Suppressor macrophage treated with lipopolysaccharide for 1 hour (primary cell): ENCODE results near the gene SDC4.
"Not testable (repeated sequence)": the region's sequence is repeated elsewhere in the genome, so short reads cannot be mapped to it uniquely, and the experiment has no call there.

Source experiments
- DNase-seq, 3 donors: peaks; one replicate each; pipeline ENCODE4 v3.0.0-alpha.2; 2020 to 2022

Gene SDC4

DNA sequence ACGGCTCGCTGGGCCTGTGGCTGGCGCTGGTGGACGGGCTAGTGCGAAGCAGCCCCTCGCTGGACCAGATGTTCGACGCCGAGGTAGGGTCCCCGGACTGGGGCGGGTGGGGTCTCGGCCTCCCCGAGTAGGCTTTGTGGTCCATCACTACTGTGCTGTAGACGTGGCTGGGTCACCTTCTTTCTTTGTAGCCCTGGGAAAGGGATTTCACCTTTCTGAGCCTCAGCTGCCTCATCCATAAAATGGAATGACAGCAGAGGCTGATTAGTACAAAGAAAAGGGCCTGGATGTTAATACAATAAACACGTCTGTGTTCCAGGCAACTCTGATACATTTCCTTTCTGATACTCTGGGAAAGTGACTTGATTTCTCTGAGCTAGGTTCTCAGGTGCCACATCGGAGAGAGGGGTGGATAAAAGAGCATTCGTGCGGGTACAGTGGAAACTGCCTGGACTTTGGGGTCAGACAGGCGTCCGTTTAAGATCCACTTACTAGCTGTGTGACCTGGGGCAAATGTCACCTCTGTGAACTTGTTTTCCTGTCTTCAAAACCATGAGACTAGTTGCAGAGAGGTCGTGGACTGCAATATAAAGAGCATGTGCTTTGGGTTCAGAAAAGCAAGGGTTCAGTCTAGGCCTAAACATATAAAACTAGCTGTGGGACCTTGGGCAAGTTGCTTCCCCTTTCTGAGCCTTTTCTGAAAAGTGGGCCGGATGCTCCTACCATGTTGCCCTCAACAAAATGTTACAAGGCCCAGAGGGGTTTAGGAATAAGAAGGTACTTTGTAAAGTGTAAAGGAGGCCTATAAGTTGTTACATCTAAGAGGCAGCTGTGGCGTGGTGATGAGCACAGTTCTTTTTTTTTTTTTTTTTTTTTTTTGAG is 15.6 kb upstream of the SDC4 start:
- no peak for DNase-seq

DNA sequence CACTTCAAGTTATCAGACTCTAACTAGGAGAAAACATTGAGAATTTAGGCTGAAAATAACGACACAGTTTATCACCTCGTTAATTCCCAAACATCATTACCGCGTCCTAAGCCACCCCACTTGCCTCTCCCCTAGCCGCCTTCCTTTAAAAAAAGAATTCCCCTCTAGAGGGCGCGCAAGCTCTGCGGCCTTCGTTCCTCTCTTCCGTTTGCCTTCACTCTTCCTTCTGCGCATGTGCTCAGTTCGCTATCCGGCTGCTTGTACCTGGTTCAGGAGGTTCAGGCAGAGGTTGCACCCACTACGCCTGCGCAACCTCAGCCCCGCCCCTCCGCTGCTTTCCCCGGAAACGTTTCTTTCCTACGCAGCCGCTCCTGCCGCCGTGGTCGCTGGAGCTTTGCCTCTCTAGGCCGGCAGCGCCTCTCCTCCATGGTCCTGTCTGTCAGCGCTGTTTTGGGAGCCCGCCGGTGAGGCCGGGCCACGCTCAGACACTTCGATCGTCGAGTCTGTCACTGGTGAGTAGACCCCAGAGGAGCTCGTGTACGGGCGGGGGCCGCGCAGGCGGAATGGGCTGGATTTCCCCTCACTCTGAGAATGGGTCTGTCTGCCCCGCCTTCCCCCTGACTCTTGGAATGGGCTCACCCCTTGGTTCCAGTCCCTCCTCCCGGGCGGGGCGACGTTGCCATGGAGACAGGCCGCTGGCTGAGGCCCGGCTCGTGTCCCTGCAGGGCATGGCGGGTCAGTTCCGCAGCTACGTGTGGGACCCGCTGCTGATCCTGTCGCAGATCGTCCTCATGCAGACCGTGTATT is 14.8 kb upstream of the SDC4 start, which contains the start of gene SYS1:
Gene SYS1 (plus strand): TSS at position 353 of the 807 bp plus-strand sequence. CDS start 376 bp downstream, at position 729.
- peak; percentile 98 for DNase-seq

DNA sequence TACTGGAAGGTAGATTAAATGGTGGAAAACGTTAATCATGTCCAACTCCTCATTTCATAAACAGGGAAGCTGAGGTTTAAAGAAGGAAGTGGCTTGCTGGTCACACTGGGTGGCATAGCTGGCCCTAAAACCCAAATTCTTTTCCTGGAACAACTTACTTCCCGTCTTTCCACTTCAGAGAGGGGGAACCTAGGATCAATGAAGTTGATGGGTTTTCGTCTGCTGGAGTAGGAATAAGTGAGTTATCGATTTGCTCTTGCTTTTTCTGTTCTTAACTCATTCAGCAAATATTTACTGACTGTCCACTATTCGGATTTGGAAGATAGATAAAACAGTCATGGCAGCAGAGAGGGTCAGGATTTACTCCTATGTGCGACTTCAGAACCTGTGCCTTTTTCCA is 13.6 kb upstream of the SDC4 start:
- DNase-seq = peak; percentile 56 to 80 (median 64)

DNA sequence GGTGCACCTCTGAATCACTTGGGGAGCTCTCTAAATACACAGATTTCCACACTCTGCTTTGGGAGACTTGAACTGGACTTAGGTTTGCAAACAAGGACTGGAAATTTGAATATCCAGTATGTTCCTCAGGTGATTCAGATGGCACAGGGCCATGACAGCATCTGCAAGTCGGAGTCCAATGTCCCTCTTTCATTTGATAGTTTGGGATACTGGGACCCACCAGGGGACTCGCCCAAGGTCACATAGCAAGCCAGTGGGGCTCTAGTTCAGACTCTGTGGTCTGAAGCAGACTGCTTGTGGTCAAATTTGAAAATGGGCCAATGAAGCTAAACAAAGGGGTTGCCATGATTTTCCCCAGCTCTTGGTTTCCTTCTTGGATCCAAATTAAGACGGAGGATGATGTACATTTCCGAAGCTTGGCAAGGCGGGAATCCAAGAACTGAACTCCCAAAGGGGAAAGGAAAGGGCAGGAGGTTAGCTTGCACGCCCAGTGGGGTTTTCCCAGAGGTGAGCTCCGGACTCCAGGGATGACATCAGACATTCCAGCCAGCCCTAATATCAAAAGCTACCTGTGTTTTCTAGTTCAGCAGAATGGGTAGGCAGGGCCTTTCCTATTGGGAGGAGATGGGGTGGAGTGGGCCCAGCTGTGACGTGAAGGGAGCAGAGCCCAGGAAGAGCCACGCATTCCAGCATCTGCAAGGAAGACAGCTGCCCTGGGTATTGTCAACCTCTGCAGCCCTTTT is 11.4 kb upstream of the SDC4 start:
- DNase-seq = no peak

DNA sequence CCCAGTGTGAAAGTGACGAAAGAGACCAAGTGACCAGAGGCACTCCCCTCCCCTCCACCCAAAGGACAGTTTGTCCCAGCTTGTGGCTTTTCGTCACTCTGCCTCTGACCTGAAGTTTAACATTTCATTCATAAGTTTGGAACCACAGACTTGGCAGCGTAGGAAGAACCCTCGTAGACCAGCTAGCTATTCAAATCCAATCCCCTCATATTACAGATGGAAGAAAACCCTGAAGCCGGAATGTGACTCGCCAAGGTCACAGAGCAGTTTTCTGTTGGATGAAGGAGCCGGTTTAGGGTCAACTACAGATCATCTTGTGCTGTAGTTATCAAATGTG is 10.8 kb upstream of the SDC4 start:
- DNase-seq = peak in 2 of 3 donors; percentile 39 to 48

DNA sequence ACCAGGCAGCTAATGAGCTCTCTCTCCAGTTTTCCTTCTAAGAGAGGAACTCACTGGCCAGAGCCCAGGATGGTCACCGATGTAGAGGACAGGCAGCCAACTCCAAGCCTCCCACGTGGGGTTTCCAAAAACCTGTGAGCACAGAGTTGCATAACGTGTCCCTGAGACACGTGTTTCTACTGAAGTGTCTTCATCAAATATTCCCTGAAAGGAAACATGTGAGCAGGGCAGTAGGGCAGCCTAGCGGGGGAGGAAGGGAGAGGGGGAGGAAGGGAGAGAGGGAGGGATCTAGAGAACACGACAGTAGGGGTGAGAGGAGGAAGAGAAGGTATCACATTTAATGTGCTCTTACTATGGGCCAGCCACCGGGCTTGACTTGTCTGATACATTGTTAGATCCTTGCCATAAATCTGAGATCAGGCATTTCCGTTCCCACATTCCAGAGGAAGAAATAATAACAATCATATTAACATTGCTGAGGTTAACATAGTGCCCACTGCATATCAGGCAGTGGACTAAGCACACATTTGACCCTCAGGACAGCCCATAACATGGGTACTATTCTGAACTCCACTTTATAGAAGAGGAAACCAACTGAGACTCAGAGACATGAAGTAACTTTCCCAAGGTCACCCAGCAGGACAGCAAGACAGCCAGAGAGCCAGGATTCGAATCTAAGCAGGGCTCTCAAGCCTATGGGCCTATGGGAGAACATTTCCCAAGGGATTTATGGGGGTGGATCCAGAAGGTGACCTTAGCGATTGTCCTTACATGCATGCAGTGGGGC is 10.3 kb upstream of the SDC4 start:
- peak; percentile 93 to 96 (median 95) for DNase-seq

DNA sequence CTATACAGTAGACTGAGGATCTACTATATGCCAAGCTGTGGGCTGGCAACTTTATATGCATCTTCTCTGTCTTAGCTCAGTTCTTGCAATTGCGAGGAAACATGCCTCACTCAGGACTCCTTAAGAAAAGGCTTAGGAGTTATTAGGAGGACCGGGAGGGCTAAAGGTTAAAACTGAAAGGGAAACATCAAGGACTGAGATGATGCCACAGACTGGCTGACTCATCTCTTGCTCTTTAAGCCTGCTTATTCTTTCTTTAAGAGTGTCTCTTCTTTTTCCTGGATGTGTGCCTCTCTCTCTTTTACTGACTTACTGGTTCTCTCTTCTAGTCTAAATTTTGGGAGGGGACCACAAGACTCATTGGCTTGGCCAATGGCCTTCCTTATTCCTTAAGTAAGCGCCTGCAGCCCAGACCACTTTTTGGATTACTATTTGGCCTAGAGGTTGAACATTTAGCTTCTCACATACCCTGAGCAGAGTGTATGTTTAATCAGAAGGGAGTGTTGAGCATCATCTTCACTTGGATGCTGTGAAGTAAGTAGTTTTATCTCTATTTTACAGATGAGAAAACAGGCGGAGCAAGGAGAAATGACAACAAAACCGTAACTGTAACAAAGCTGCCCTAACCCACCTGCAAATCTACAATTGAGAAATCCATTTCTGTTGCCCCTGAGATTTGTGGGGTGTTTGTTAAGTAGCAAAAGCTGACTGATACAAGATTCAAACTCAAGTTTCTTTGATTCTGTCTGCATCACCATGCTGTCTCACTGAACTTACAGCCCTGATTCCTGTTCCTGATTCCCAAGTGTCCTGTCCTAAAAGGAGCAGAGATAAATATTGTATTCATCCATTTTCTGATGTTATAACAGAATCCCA is 7.2 kb upstream of the SDC4 start:
- peak; percentile 79 to 87 (median 82) for DNase-seq

DNA sequence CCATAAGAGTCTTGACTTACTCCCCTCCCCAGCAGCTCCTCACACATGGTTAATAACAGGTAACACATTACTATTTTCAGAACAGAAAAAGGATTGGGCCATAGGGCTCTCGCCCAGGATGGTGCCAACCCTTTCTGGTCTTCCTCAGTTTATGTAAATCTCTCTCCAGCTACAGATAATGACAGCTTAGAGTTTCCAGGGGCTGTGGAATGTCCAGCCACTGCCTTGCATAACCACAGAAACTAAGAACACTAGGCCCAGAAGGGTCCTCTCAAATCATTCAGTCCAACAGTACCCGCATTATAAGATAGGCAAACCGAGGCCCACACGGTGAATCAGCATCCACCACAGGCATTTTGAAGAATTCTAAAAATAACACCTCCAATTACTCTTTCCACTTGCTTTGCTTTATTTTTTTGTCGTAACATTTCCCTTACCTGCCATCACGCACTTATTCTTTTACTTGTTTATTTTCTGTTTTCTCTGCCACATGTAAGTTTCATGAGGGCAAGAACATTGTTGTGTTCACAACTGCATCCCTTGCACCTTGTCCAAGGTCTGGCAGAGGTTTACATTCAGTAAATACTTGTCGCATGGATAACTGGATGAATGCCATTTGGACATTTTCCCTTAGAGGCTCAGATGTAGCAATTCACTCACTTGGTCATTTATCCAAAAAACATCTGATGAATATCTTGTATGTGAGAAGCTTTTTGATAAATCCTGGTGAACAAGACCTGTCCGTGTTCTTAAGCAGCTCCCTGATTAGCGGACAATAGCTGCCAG is 6.4 kb upstream of the SDC4 start:
- DNase-seq = no peak

DNA sequence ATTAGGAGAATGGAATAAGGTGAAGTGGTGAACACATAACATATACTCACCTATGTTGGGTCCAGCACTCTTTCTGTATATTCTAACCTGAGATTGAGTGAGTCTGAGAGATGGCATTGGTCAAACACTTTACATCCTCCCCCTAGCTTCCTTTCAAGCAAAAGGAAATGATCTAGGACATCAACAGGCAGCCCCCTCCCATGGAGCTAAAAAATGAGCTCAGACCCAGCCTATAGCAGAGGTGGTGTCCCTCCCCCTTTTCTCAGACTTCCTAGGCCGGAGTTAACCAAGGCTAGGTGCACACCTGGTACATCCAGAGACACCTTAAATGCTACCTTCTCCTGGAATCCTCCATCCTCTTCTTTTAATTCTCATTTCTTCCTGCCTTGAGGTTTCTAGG is 5.5 kb upstream of the SDC4 start:
- no peak for DNase-seq

DNA sequence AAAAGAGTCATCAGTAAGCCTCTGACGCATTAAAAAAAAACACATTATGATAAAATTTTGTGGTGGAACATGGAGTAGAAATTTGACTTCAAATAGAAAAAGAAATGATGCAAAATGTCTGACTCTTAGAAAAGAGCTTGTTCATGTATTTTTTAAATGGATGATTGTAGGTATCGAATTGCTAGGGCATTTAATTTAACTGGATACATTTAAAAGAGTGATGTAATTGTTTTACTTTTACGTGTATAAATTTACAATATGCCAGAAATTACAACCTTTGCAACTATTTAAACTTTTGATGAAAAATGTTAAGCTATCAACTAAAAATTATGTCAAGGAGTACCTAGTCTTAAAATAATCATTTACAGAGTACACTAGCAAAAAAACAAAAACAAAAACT is 4.5 kb upstream of the SDC4 start:
- no peak for DNase-seq

DNA sequence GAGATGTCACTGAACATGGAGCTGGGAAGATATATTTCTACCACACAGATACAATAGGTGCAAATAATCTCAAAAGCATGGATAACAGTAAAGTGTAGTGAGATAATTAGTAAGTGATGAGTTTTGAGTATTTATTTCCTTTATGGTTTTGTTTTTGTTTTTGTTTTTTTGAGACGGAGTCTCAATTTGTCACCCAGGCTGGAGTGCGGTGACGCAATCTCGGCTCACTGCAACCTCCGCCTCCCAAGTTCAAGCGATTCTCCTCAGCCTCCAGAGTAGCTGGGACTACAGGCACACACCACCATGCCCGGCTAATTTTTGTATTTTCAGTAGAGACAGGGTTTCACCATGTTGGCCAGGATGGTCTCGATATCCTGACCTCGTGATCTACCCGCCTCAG is 2.6 kb upstream of the SDC4 start:
- not testable (repeated sequence) for DNase-seq

DNA sequence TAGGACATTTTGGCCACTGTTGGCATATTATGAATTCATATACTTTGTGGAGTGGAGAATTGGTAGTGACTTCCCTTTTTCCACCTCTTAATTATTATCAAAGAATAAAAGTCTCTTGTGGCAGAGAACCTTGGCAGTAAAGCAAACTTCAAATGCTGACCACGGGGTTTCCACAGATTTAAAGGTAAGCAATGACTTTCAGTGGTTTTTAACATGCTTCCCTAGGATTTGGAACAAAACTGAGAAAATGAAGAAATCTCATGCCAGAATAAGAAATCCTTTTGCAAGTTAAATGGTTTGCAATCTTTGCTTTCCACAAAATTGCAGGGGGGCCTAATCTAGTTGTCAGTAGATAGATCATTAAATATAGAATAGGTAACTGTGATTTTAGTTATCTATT is 2.0 kb upstream of the SDC4 start:
- DNase-seq = no peak

DNA sequence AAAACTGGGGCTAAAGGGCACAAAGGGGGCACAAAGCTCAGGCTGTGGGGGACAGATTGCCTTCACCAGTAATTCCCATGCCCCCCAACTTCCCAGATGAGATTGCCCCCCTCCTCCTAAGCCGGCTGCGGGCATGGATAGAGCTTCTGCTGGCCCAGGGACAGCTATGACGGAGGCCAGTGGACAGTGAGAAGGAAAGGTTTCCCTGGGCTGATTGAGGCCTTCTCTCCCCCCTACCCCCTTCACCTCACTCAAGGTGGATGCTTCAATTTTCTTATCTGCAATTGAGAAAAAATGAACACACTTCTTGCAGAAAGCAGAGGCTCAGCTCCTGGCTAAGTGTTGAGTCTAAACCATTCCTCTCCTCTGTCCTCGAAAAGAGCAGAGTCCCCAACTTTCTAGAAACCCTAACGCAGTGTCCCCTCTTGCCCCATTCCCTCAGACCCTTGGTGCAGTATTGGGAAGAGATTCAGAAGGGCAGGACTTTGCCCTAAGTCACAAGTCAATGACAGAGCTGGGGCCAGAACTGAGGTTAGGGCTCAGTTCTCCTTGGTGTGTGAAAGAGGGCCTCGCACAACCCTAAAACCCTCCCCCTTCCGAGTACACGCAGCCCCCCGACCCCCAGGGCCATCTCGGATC is 808 bp downstream of the SDC4 start:
- DNase-seq = no peak

DNA sequence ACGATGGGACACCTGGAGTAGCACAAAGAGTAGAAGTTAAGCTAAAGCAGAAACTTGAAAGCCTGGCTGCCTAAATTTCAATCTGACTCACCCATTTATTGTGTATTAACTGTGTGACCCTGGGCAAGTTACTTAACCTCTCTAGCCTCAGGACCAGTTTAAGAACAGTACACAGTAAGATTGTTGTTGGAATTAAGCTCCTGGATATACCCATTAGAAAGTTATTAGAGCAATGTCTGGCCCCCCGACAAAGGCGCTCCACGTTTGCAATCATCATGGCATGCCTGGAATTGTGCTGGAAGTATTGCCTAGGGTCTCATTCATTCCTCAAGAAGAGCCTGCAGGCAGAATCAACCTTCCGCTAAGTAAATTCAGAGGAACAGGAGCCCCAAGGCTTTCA is 1.4 kb downstream of the SDC4 start:
- DNase-seq = peak in 1 of 3 donors; percentile 14

DNA sequence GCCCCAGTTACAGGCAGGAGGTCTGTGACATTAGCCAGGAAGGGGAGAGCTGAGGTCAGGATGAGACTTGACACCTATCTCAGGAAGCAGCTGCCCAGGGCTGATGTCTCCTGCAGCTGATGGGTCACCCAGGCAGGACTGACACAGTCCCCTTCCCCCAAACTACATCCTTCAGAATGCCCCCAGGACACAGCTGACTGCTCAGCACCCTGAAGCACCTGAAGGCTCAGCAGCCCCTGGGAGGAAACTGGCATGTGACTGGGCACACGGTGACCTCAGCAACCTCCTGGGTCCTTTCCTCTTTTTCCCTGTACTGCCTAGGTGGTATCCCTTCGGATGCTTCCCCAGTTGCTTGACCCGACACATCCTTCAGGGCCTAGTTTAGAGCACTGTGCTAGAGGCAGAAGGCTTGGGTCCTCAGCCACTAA is 1.9 kb downstream of the SDC4 start:
- peak in 1 of 3 donors; percentile 20 for DNase-seq

DNA sequence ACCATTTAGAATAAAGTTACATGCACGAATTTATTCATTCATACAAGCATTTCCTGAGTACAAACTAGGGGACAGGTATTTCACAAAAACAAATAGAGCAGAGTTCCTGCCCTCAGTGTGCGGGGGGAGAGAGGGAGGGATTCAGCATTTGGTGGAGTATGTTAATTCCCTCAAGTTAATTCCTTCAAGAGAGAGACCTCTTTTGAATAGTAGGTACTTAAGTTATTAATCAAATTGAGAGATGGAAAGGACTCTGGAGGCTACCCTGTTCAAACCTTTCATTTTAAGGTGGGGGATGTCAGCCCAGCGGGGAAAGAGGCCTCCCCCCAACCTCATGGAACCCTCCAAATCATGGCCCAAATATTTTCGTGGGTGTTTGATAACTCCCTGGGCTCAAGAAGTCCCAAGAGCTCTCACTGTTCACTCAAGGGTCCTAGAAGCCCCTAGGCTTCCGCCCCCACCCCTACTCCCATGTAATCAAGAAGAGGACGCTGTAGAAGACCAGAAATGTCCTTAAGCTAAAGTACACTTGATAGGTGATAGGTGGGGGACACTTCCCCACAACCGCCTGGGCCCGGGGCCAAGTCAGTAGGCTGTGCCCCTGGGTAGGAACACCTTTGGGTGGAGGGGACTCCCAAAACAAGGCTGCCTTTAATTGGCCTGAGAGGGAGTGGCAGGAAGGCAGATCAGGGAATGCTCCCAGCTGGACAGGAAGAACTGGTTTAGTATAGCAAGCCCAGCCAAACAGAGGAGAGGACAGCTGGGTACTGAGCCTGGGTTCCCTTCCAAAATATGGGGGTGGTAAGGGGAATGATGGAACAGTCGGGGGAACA is 2.9 kb downstream of the SDC4 start:
- DNase-seq = no peak

DNA sequence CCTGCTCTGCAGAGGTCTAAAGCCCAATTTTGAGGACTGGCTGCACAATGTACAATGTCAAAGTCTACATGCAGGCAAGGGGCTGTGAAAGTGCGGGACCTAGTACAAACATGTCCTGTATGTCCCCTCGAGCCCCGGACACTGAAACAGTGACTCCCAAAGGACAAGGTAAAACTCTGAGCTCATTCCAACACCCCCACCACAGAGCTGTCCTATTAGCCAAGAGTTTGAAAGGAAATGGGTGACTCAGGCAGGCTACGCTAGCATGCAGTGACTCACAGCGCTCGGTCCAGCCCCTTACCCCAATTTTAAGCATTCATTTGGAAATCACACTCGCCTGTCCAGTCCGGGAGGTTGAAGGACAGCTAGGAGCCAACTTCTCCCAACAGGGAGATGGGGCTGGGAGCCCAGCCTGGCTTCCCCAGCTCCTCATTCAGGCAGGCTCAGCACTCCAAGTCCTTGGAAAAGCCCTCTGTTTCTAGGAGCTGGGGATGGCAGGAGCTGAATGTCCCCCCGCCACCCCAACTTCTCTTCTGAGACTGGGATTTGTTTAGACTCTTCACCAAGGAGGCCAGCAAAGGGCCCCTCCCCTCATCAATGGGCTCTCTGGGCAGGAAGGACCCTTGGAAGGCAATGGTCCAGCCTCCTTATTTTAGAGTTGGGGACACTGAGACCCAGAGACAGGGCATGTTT is 3.9 kb downstream of the SDC4 start:
- DNase-seq = peak; percentile 86 to 92 (median 92)

DNA sequence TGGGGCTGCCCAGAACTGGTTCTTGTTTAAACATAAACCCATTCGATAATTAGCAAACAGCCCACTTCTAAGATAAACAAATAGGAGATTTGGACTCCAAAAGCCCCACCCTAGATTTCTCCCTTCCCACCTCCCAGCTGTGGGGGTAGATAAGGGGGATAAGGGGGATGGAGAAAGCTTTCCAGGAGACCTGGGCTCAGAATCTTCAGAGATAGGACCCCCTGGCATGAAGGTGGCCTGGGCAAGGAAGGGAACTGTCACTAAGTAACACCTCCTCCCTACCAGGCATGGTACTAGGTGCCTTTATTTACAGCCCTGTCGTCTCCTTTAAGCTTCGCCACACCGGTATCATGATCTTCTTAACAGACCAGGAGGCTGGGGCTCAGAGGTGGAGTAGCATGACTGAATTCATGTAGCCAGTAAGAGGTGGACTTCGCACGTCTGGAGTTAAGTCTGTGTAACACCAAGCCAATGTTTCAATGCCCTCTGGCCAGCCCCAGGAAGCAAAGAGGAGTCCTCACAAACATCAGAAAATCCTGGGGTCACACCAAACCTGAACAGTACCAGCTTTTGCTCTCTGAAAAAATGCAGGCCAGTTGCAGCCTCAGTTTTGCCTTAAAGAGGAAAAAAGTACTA is 4.6 kb downstream of the SDC4 start:
- DNase-seq = no peak
